ENCODE data around the gene TUNAR.

DNA sequence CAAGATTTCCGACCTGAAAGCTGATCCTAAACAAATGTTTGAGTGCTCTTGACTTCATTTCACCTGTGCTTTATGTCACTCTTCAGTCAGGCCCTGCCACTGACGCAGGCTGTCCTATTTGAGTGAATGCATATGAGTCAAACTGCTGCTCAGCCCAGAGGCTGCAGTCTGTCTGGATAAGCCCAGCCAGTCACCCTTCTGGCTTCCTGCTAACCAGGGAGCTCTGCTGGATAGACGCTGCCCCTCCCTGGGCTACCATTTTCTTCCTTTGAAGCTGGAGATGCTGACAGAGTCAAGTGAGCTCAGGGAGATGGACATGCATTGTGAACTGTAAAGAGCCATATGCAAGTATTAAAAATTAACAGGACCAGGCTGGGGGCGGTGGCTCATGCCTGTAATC is 5.1 kb upstream of the TUNAR start:
- TF ChIP-seq POLR2A (IDR thresholded peaks at IDR 0.05) (no peak), EP300 (IDR thresholded peaks at IDR 0.05) (no peak), POLR2AphosphoS5 (IDR thresholded peaks at IDR 0.05) (no peak)
- TF ChIP-seq, protein P1, sequence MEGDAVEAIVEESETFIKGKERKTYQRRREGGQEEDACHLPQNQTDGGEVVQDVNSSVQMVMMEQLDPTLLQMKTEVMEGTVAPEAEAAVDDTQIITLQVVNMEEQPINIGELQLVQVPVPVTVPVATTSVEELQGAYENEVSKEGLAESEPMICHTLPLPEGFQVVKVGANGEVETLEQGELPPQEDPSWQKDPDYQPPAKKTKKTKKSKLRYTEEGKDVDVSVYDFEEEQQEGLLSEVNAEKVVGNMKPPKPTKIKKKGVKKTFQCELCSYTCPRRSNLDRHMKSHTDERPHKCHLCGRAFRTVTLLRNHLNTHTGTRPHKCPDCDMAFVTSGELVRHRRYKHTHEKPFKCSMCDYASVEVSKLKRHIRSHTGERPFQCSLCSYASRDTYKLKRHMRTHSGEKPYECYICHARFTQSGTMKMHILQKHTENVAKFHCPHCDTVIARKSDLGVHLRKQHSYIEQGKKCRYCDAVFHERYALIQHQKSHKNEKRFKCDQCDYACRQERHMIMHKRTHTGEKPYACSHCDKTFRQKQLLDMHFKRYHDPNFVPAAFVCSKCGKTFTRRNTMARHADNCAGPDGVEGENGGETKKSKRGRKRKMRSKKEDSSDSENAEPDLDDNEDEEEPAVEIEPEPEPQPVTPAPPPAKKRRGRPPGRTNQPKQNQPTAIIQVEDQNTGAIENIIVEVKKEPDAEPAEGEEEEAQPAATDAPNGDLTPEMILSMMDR (IDR thresholded peaks at IDR 0.05): no peak

All from gastroesophageal sphincter (tissue), 3 donors.